ENCODE measurements around the gene RGS3. TPM values are rescaled to one million over a fixed set of nuclear protein-coding genes. Genes with fewer than 3 reads are reported as not detected.

RGS3 gene
- total and polyA plus RNA-seq, 2 of the 13 experiments (the other 11 are each of a cell fraction or from before 2014, with no cell fraction given) = 17.1 to 28.8 TPM

GRCh38 chr9:113472199-113472598 is 8.7 kb downstream of the RGS3 start:
- intact Hi-C loops (cut with micrococcal nuclease; ENCODE audit: unreplicated experiment) (no loop called here), in situ Hi-C loops (cut with HindIII; ENCODE audit: extremely low pct_ligation_motif_present, low pct_unique_long_range_greater_than_20kb) (no loop called here)
- Histone ChIP-seq H3K79me2 (ENCODE audit: insufficient read depth, low read length) (peaks cover 83% of the 10 kb centered on the region), H3K27ac (ENCODE audit: extremely low read length, insufficient read depth, low read length) (no peak overlapping the region), H4K20me1 (ENCODE audit: insufficient read depth, low read length) (no peaks in the 10 kb centered on the region), H3K9ac (ENCODE audit: insufficient read depth, low read depth, low read length) (no peak overlapping the region), H3K27me3 (ENCODE audit: control insufficient read depth in 1 of 2, insufficient read depth in 2 of 2, low read length in 2 of 2) (no peaks in the 10 kb centered on the region), H3K4me2 (ENCODE audit: low read depth, low read length) (no peak overlapping the region), H3K4me1 (ENCODE audit: insufficient read depth, low read length) (peaks cover 47% of the 10 kb centered on the region), H2AFZ (ENCODE audit: low read length) (no peak overlapping the region), H3K9me3 (ENCODE audit: low read length) (no peaks in the 10 kb centered on the region), H3K36me3 (replicated peaks in 1 of 2; ENCODE audit: control insufficient read depth in 1 of 2, insufficient read depth in 2 of 2, low read length in 2 of 2) (peaks cover 1 to 17% of the 10 kb centered on the region in 2 experiments; a peak in 2 of 5 replicates), H3K4me3 (replicated peaks in 1 of 3; ENCODE audit: insufficient read depth in 1 of 3, low read depth in 2 of 3, low read length in 3 of 3) (no peak overlapping the region)
- CTCF ChIA-PET (ENCODE audit: low intra/inter-chr PET ratio, low total read pairs) = no interaction called here
- 96% methylated on average over 5 of the region's 5 CpGs for WGBS (ENCODE audit: low lambda C conversion rate)
- TF ChIP-seq ZNF556 (CRISPR knock-in tag; IDR thresholded peaks at IDR 0.05; ENCODE audit: borderline replicate concordance) = no peak
- no peak for TF ChIP-seq ZBTB1 (CRISPR knock-in tag; IDR thresholded peaks at IDR 0.05; ENCODE audit: borderline replicate concordance)
- TF ChIP-seq MNT (IDR thresholded peaks at IDR 0.05) = peak; percentile 11; the same call in 1 of the 2 replicates
- TF ChIP-seq CENPX (CRISPR knock-in tag; IDR thresholded peaks at IDR 0.05) = no peak
- no peak for TF ChIP-seq ZNF704 (CRISPR knock-in tag; IDR thresholded peaks at IDR 0.05; ENCODE audit: borderline replicate concordance)
- no peak for TF ChIP-seq MTA3 (CRISPR knock-in tag; IDR thresholded peaks at IDR 0.05)
- FAIRE-seq = no peak
- BruUV-seq (replicated peaks) = no TSS peak
- ATAC-seq = no peak
- no peak for DNase-seq (ENCODE audit: low spot score)
- POLR2A ChIA-PET = no interaction called here
